Activated T-cell treated with anti-CD3 and anti-CD28 coated beads for 24 hours (primary cell): ENCODE data around the gene OR2M4.
"Not testable (repeated sequence)": the region's sequence is repeated elsewhere in the genome, so short reads cannot be mapped to it uniquely, and the experiment has no call there.

Experiments
- DNase-seq: peaks from one replicate; pipeline ENCODE4 v3.0.0-alpha.2; 2020; ENCODE audit warnings: low read depth

The OR2M4 gene

GRCh38 chr1:248231117-248231516, at the start of gene OR2M4:
Gene OR2M4 (plus strand): TSS chr1:248231417. CDS start chr1:248238929, 7,512 bp downstream.
- DNase-seq: no peak

GRCh38 chr1:248183996-248184395, 47.2 kb upstream of the OR2M4 start:
- DNase-seq: no peak

GRCh38 chr1:248187363-248187762, 43.9 kb upstream of the OR2M4 start:
- no peak for DNase-seq

GRCh38 chr1:248189026-248189425, 42.2 kb upstream of the OR2M4 start:
- no peak for DNase-seq

GRCh38 chr1:248194117-248194516, 37.1 kb upstream of the OR2M4 start:
- DNase-seq: no peak

GRCh38 chr1:248196965-248197364, 34.3 kb upstream of the OR2M4 start, which contains the start of gene OR2M3:
Gene OR2M3 (plus strand): TSS chr1:248197265. CDS start chr1:248203068, 5,803 bp downstream.
- no peak for DNase-seq

- no peak for DNase-seq
These were observed 15.3 kb upstream of the OR2M4 start for GRCh38 chr1:248215880-248216279.

GRCh38 chr1:248225537-248225936, 5.7 kb upstream of the OR2M4 start:
- no peak for DNase-seq

GRCh38 chr1:248229360-248229908, 1.8 kb upstream of the OR2M4 start:
- DNase-seq: no peak

GRCh38 chr1:248239478-248239877, 8.3 kb downstream of the OR2M4 start:
- DNase-seq: no peak

- DNase-seq: no peak
These were observed 12.0 kb downstream of the OR2M4 start for GRCh38 chr1:248243204-248243603.

- not testable (repeated sequence) for DNase-seq
These were observed 28.1 kb downstream of the OR2M4 start for GRCh38 chr1:248259309-248259708.

- no peak for DNase-seq
These were observed 37.0 kb downstream of the OR2M4 start for GRCh38 chr1:248268178-248268577.

- DNase-seq: not testable (repeated sequence)
These were observed 42.0 kb downstream of the OR2M4 start for GRCh38 chr1:248273225-248273624.

- DNase-seq: no peak
These were observed 46.7 kb downstream of the OR2M4 start, which contains the start of gene OR2T33 for GRCh38 chr1:248277876-248278275. Gene OR2T33 (minus strand): TSS chr1:248277976. CDS start chr1:248273814, 4,162 bp downstream.

GRCh38 chr1:248288391-248288790, 57.2 kb downstream of the OR2M4 start:
- no peak for DNase-seq
